ENCODE results near the gene NR2E1. TPM values are rescaled to one million over a fixed set of nuclear protein-coding genes. Genes with fewer than 3 reads are reported as not detected.
A peak's percentile ranks its signal among the peaks of the same experiment; 100 is the strongest.

Gene NR2E1
- polyA plus RNA-seq, 1 donor (not counting 4 experiments of a cell fraction or from before 2014, with no cell fraction given) = 0.04 TPM

DNA sequence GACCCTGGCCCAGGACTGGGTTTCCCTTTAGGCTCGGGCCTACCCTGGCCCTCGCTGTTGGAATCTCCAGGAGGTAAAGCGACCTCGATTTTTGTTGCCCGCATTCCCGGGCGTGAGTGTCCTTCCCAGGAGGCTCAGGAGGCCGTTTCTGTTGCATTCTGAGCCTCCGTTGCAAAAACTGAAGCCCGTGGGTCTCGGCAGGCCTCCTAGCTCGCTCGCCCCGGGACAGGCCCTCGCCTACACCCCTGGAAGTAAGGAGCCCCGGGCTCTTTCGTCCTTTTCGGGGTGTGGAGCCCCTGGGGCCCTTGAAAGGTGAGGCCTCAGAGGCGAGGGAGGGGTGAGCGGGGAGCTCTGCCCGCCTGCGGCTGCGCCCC lies 2.3 kb downstream of the NR2E1 start:
- H3K36me3 ChIP-seq (ENCODE audit: control insufficient read depth in 2 of 2, extremely low read depth in 1 of 2, insufficient read depth in 2 of 2, low read length in 2 of 2) = no peaks in the 10 kb centered on the region
- H3K79me2 ChIP-seq (ENCODE audit: control insufficient read depth, insufficient read depth, low read length) = no peaks in the 10 kb centered on the region
- H3K27me3 ChIP-seq (ENCODE audit: control insufficient read depth, extremely low read depth, insufficient read depth, low read length) = peaks cover 96% of the 10 kb centered on the region
- H3K4me1 ChIP-seq (ENCODE audit: control insufficient read depth, extremely low read depth, insufficient read depth, low read length) = peaks cover 28% of the 10 kb centered on the region
- FAIRE-seq (no peak), DNase-seq (ENCODE audit: low read depth, low spot score) (no peak)
- no peaks in the 10 kb centered on the region for H3K9me3 ChIP-seq (ENCODE audit: control insufficient read depth, low read depth, low read length)
- no peaks in the 10 kb centered on the region for H4K20me1 ChIP-seq (ENCODE audit: control insufficient read depth, extremely low read depth, insufficient read depth, low read length)
- no peak for TF ChIP-seq CTCF (optimal IDR thresholded peaks at IDR 0.05 in 1 of 3, IDR thresholded peaks at IDR 0.05 in 1 of 3, conservative IDR thresholded peaks at IDR 0.05 in 1 of 3; ENCODE audit: extremely low read depth in 1 of 3, insufficient read depth in 2 of 3, low read length in 3 of 3)
- no peak for TF ChIP-seq EZH2 (IDR thresholded peaks at IDR 0.05; ENCODE audit: low read length)
- H3K27ac ChIP-seq (ENCODE audit: control insufficient read depth, insufficient read depth, low read length) = no peak overlapping the region
- no peaks in the 10 kb centered on the region for H3K9me1 ChIP-seq (ENCODE audit: control insufficient read depth, extremely low read depth, insufficient read depth, low read length)
- H3K4me3 ChIP-seq (ENCODE audit: control insufficient read depth in 2 of 3, extremely low read depth in 1 of 3, insufficient read depth in 2 of 3, low read depth in 1 of 3, low read length in 3 of 3) = no peak overlapping the region
- H2AFZ ChIP-seq (ENCODE audit: control insufficient read depth, low read length) = no peak overlapping the region
- no peak overlapping the region for H3K9ac ChIP-seq (ENCODE audit: control insufficient read depth, extremely low read depth, insufficient read depth, low read length)
- H3K4me2 ChIP-seq (ENCODE audit: control insufficient read depth, extremely low read depth, insufficient read depth, low read depth, low read length) = peak overlapping the region; percentile 51
- dilution Hi-C loops (cut with MboI; ENCODE audit: extremely low pct_ligation_motif_present, low sequenced_read_pairs) = no loop called here

- no peak for FAIRE-seq
- H3K9ac ChIP-seq (ENCODE audit: control insufficient read depth, extremely low read depth, insufficient read depth, low read length) = no peak overlapping the region
- peak overlapping the region in 1 of 3 experiments; percentile 46 for H3K4me3 ChIP-seq (ENCODE audit: control insufficient read depth in 2 of 3, extremely low read depth in 1 of 3, insufficient read depth in 2 of 3, low read depth in 1 of 3, low read length in 3 of 3)
- dilution Hi-C loops (cut with MboI; ENCODE audit: extremely low pct_ligation_motif_present, low sequenced_read_pairs) = no loop called here
- no peaks in the 10 kb centered on the region for H3K9me3 ChIP-seq (ENCODE audit: control insufficient read depth, low read depth, low read length)
- H3K27me3 ChIP-seq (ENCODE audit: control insufficient read depth, extremely low read depth, insufficient read depth, low read length) = peaks cover 89% of the 10 kb centered on the region
- TF ChIP-seq EZH2 (IDR thresholded peaks at IDR 0.05; ENCODE audit: low read length) = peak; percentile 6
- peak in 2 of 3 experiments; percentile 40 to 46 for TF ChIP-seq CTCF (optimal IDR thresholded peaks at IDR 0.05 in 1 of 3, IDR thresholded peaks at IDR 0.05 in 1 of 3, conservative IDR thresholded peaks at IDR 0.05 in 1 of 3; ENCODE audit: extremely low read depth in 1 of 3, insufficient read depth in 2 of 3, low read length in 3 of 3)
- no peak overlapping the region for H3K27ac ChIP-seq (ENCODE audit: control insufficient read depth, insufficient read depth, low read length)
- H3K79me2 ChIP-seq (ENCODE audit: control insufficient read depth, insufficient read depth, low read length) = no peaks in the 10 kb centered on the region
- H3K9me1 ChIP-seq (ENCODE audit: control insufficient read depth, extremely low read depth, insufficient read depth, low read length) = no peaks in the 10 kb centered on the region
- H3K4me2 ChIP-seq (ENCODE audit: control insufficient read depth, extremely low read depth, insufficient read depth, low read depth, low read length) = peak overlapping the region; percentile 51
- no peaks in the 10 kb centered on the region for H3K36me3 ChIP-seq (ENCODE audit: control insufficient read depth in 2 of 2, extremely low read depth in 1 of 2, insufficient read depth in 2 of 2, low read length in 2 of 2)
- H2AFZ ChIP-seq (ENCODE audit: control insufficient read depth, low read length) = no peak overlapping the region
- H4K20me1 ChIP-seq (ENCODE audit: control insufficient read depth, extremely low read depth, insufficient read depth, low read length) = no peaks in the 10 kb centered on the region
- peaks cover 22% of the 10 kb centered on the region for H3K4me1 ChIP-seq (ENCODE audit: control insufficient read depth, extremely low read depth, insufficient read depth, low read length)
- no peak for DNase-seq (ENCODE audit: low read depth, low spot score)
Measured at GRCh38 chr6:108168501-108169463, 3.0 kb downstream of the NR2E1 start.

All from keratinocyte (primary cell).